ENCODE results near the gene PDP2. TPM values are rescaled to one million over a fixed set of nuclear protein-coding genes. Genes with fewer than 3 reads are reported as not detected.

The PDP2 gene
- total RNA-seq, 1 donor from 2014 or later = 2.4 TPM

- no peak overlapping the region for H3K4me3 ChIP-seq (ENCODE audit: low read depth, low read length)
- DNase-seq (ENCODE audit: low read depth) = no peak
- no peak for TF ChIP-seq CTCF (conservative IDR thresholded peaks at IDR 0.05; ENCODE audit: low read depth, low read length)
Observed at GRCh38 chr16:66846831-66847230, 33.5 kb upstream of the PDP2 start.

GRCh38 chr16:66847533-66848067, 32.7 kb upstream of the PDP2 start:
- no peak overlapping the region for H3K4me3 ChIP-seq (ENCODE audit: low read depth, low read length)
- no peak for DNase-seq (ENCODE audit: low read depth)
- TF ChIP-seq CTCF (conservative IDR thresholded peaks at IDR 0.05; ENCODE audit: low read depth, low read length) = no peak

GRCh38 chr16:66848172-66848571, 32.1 kb upstream of the PDP2 start:
- no peak for DNase-seq (ENCODE audit: low read depth)
- no peak for TF ChIP-seq CTCF (conservative IDR thresholded peaks at IDR 0.05; ENCODE audit: low read depth, low read length)
- H3K4me3 ChIP-seq (ENCODE audit: low read depth, low read length) = no peak overlapping the region

GRCh38 chr16:66849021-66849420, 31.3 kb upstream of the PDP2 start:
- no peak for DNase-seq (ENCODE audit: low read depth)
- TF ChIP-seq CTCF (conservative IDR thresholded peaks at IDR 0.05; ENCODE audit: low read depth, low read length) = no peak
- no peak overlapping the region for H3K4me3 ChIP-seq (ENCODE audit: low read depth, low read length)

GRCh38 chr16:66849549-66849948, 30.8 kb upstream of the PDP2 start:
- no peak for DNase-seq (ENCODE audit: low read depth)
- no peak for TF ChIP-seq CTCF (conservative IDR thresholded peaks at IDR 0.05; ENCODE audit: low read depth, low read length)
- H3K4me3 ChIP-seq (ENCODE audit: low read depth, low read length) = no peak overlapping the region

GRCh38 chr16:66850115-66850815, 30.1 kb upstream of the PDP2 start:
- TF ChIP-seq CTCF (conservative IDR thresholded peaks at IDR 0.05; ENCODE audit: low read depth, low read length) = no peak
- no peak overlapping the region for H3K4me3 ChIP-seq (ENCODE audit: low read depth, low read length)
- DNase-seq (ENCODE audit: low read depth) = no peak
